ENCODE data around the gene GINS2. TPM values are rescaled to one million over a fixed set of nuclear protein-coding genes. Genes with fewer than 3 reads are reported as not detected.

GINS2 gene
- total RNA-seq, 1 experiment from 2014 or later, result 52.7 TPM

DNA sequence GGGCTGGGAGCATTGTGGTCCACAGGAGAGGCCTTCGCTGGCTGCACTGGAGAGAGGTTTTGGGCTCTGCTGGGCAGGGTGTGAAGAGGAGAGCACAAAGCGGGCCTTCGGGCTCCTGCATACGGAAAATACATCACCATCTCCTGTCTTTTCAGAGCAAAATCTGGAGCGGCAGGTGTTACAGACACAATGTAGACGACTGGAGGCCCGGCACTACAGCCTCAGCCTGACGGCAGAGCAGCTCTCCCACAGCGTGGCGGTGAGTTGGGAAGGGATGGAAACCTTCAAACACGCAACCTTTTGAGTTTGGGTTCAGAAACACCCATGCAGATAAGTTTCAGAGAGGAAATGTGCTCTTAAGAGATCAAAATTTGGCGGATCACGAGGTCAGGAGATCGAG lies 17.9 kb downstream of the GINS2 start:
- no peaks in the 10 kb centered on the region for H3K9me3 ChIP-seq (ENCODE audit: control insufficient read depth, low read depth, low read length)
- H3K4me1 Mint-ChIP-seq, result no peaks in the 10 kb centered on the region
- H4K5ac ChIP-seq (ENCODE audit: insufficient read length, low read depth, low read length), result no peak overlapping the region
- H4K20me1 ChIP-seq (ENCODE audit: control insufficient read depth, insufficient read depth, insufficient read length), result peaks cover 2% of the 10 kb centered on the region
- H3K27ac ChIP-seq (ENCODE audit: insufficient read length, low read depth, low read length), result no peak overlapping the region
- DNase-seq, result no peak
- peak overlapping the region in 2 of 3 experiments; percentile 82 to 87; a peak in 4 of 7 replicates for H3K27ac Mint-ChIP-seq
- no peak overlapping the region for H2AFZ ChIP-seq (ENCODE audit: low read length)
- H3K9me3 Mint-ChIP-seq, result no peaks in the 10 kb centered on the region
- H4K8ac ChIP-seq (replicated peaks; ENCODE audit: insufficient read length, low read depth, low read length), result no peak overlapping the region
- H3K23ac ChIP-seq (ENCODE audit: insufficient read length, low read depth, low read length), result no peak overlapping the region
- no peaks in the 10 kb centered on the region; the same call in none of the 2 replicates for H3K27me3 Mint-ChIP-seq (ENCODE audit: low read depth)
- no peak overlapping the region for H3T11ph ChIP-seq (ENCODE audit: low read length)
- H3K23me2 ChIP-seq (ENCODE audit: insufficient read length, low read depth, low read length, poor library complexity, severe bottlenecking), result no peaks in the 10 kb centered on the region
- no peak overlapping the region for H3K4ac ChIP-seq (ENCODE audit: low read depth, low read length)
- no peak overlapping the region for H3K4me2 ChIP-seq (ENCODE audit: insufficient read depth, insufficient read length, low read length)
- H3K27me3 ChIP-seq (ENCODE audit: insufficient read depth, low read length), result no peaks in the 10 kb centered on the region
- TF ChIP-seq, protein P1, sequence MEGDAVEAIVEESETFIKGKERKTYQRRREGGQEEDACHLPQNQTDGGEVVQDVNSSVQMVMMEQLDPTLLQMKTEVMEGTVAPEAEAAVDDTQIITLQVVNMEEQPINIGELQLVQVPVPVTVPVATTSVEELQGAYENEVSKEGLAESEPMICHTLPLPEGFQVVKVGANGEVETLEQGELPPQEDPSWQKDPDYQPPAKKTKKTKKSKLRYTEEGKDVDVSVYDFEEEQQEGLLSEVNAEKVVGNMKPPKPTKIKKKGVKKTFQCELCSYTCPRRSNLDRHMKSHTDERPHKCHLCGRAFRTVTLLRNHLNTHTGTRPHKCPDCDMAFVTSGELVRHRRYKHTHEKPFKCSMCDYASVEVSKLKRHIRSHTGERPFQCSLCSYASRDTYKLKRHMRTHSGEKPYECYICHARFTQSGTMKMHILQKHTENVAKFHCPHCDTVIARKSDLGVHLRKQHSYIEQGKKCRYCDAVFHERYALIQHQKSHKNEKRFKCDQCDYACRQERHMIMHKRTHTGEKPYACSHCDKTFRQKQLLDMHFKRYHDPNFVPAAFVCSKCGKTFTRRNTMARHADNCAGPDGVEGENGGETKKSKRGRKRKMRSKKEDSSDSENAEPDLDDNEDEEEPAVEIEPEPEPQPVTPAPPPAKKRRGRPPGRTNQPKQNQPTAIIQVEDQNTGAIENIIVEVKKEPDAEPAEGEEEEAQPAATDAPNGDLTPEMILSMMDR (conservative IDR thresholded peaks at IDR 0.05), result no peak
- no peak overlapping the region for H2BK5ac ChIP-seq (ENCODE audit: insufficient read length, low read length)
- H3K14ac ChIP-seq (ENCODE audit: insufficient read depth, low read length), result no peak overlapping the region
- H2BK120ac ChIP-seq (ENCODE audit: low read depth, low read length, poor library complexity, severe bottlenecking), result no peak overlapping the region
- no peaks in the 10 kb centered on the region for H3K79me1 ChIP-seq (ENCODE audit: insufficient read depth, low read depth, low read length, poor library complexity, severe bottlenecking)
- H3K4me3 Mint-ChIP-seq, result no peak overlapping the region
- no peak overlapping the region for H3K18ac ChIP-seq (ENCODE audit: insufficient read length, low read depth, low read length)
- no peak overlapping the region for H2BK20ac ChIP-seq (ENCODE audit: low read depth, low read length, poor library complexity, severe bottlenecking)
- no peaks in the 10 kb centered on the region for H3K79me2 ChIP-seq (ENCODE audit: insufficient read depth, low read length)
- WGBS (ENCODE audit: extremely low coverage, insufficient read length, low lambda C conversion rate), result no CpG with 5 or more reads among the region's 14 CpGs
- H2AK5ac ChIP-seq (ENCODE audit: insufficient read length, low read length), result no peak overlapping the region
- no peak overlapping the region for H2BK12ac ChIP-seq (ENCODE audit: insufficient read length, low read depth, low read length)
- no peak overlapping the region for H3K56ac ChIP-seq (ENCODE audit: insufficient read length, low read depth, low read length)
- no peaks in the 10 kb centered on the region for H3K4me1 ChIP-seq (ENCODE audit: insufficient read depth, low read length)
- no peak overlapping the region for H4K91ac ChIP-seq (ENCODE audit: insufficient read length, low read depth, low read length)
- peaks cover 43 to 98% (median 92%) of the 10 kb centered on the region in 3 experiments; a peak in 6 of 7 replicates for H3K36me3 Mint-ChIP-seq (ENCODE audit: insufficient read depth in 1 of 3, low read depth in 3 of 3)
- H2BK15ac ChIP-seq (ENCODE audit: low read depth, low read length), result no peak overlapping the region
- H3K9ac ChIP-seq (ENCODE audit: extremely low read depth, insufficient read length, low read length), result no peak overlapping the region
